Gastrocnemius medialis (tissue), 4 donors: Measurements from ENCODE around the gene APBB1IP. TPM values are rescaled to one million over a fixed set of nuclear protein-coding genes. Genes with fewer than 3 reads are reported as not detected.
"Not testable (repeated sequence)": the region's sequence is repeated elsewhere in the genome, so short reads cannot be mapped to it uniquely, and the experiment has no call there.

ENCODE experiments used
- ATAC-seq, 2 donors: fragments of 150-250 bp; one replicate each; pipeline ENCODE4 v1.9.1; 2016
- DNase-seq, 2 donors: peaks; one replicate each; pipeline ENCODE4 v3.0.0-alpha.2; 2019
- H3K27ac ChIP-seq, 4 donors: fragments of 200-600 bp; sonication (generic); 1 replicate in 1 of 4; 2 replicates in 3 of 4; pipeline ENCODE4 v1.5.1; 2016 to 2018; ENCODE audit warnings: mild to moderate bottlenecking in 2 of 4, moderate library complexity in 1 of 4
- H3K27me3 ChIP-seq, 3 donors: fragments of 200-600 bp; sonication (generic) in 2 of 3; 1 replicate in 1 of 3; 2 replicates in 2 of 3; pipeline versions ENCODE4 v1.5.1 to v1.6.0; 2016 to 2019; ENCODE audit warnings: mild to moderate bottlenecking in 1 of 3, moderate library complexity in 1 of 3
- H3K36me3 ChIP-seq, 2 donors: fragments of 200-600 bp; sonication (generic) in 1 of 2; one replicate each; pipeline ENCODE4 v1.5.1; 2017 to 2018
- H3K4me1 ChIP-seq, 2 donors: fragments of 200-600 bp; sonication (generic) in 1 of 2; one replicate each; pipeline ENCODE4 v1.5.1; 2016 to 2017; ENCODE audit warnings: mild to moderate bottlenecking in 2 of 2
- H3K4me3 ChIP-seq, 4 donors: fragments of 200-600 bp; sonication (generic) in 3 of 4; 1 replicate in 1 of 4; 2 replicates in 3 of 4; pipeline ENCODE4 v1.5.1; 2016 to 2019; ENCODE audit warnings: mild to moderate bottlenecking in 2 of 4
- H3K9me3 ChIP-seq, 3 donors: fragments of 200-600 bp; sonication (generic) in 2 of 3; 1 replicate in 1 of 3; 2 replicates in 2 of 3; pipeline ENCODE4 v1.5.1; 2016 to 2019
- CTCF ChIP-seq, 5 experiments: fragments of 450-650 bp in 3 of 5; fragments of 200-600 bp in 2 of 5; sonication (generic) in 2 of 5; IDR thresholded peaks in 4 of 5; conservative IDR thresholded peaks in 1 of 5; 1 replicate in 4 of 5; 2 replicates in 1 of 5; pipeline ENCODE4 v1.5.1; 2016 to 2019; ENCODE audit warnings: antibody characterized with exemption in 5 of 5, mild to moderate bottlenecking in 3 of 5, moderate library complexity in 3 of 5
- POLR2A ChIP-seq, 2 donors: fragments of 450-650 bp; IDR thresholded peaks; one replicate each; pipeline ENCODE4 v1.6.1; 2017; ENCODE audit warnings: antibody characterized with exemption in 2 of 2, mild to moderate bottlenecking in 2 of 2, moderate library complexity in 2 of 2
- in situ Hi-C, 4 donors: fragments of 200-750 bp; cut with MboI; loops; one replicate each; pipeline versions ENCODE4 v1.15.0 to v1.8.0; 2017; ENCODE audit warnings: low sequenced_read_pairs in 4 of 4
- intact Hi-C: fragments of 100-400 bp; cut with DNase I; formaldehyde crosslinking; loops from one replicate; pipeline ENCODE4 v1.15.1; 2023; ENCODE audit warnings: low total_unique reads
- total RNA-seq, 4 donors: library from RNA; depleted of rRNA; stranded (reverse); fragments of >200 nt; gene quantifications; one replicate each; pipeline versions ENCODE4 v1.1.0 to v1.2.3, GENCODE V29; 2016

APBB1IP gene
- 1 to 10 TPM in 2 of 4 donors, under 1 TPM in 2; 0.83 to 2.0 (median 1.2) TPM for total RNA-seq

GRCh38 chr10:26437637-26438461, at the start of gene APBB1IP:
APBB1IP (plus strand) TSS chr10:26438341; CDS start chr10:26492327, 53,986 bp downstream.
- no peaks in the 10 kb centered on the region for H3K4me1 ChIP-seq
- ATAC-seq, result peak; percentile 36 to 74

GRCh38 chr10:26389533-26389932, 48.6 kb upstream of the APBB1IP start:
- no peak for ATAC-seq
- Histone ChIP-seq H3K4me1 (no peaks in the 10 kb centered on the region), H3K4me3 (no peak overlapping the region), H3K36me3 (no peaks in the 10 kb centered on the region), H3K27ac (no peak overlapping the region), H3K9me3 (no peaks in the 10 kb centered on the region), H3K27me3 (peaks cover 0 to 4% (median 0%) of the 10 kb centered on the region in 3 donors)
- no peak for DNase-seq
- intact Hi-C loops, result no loop called here
- no peak for TF ChIP-seq POLR2A (IDR thresholded peaks at IDR 0.05)
- TF ChIP-seq CTCF (IDR thresholded peaks at IDR 0.05 in 4 of 5, conservative IDR thresholded peaks at IDR 0.05 in 1 of 5), result no peak
- in situ Hi-C loops, result no loop called here

More at GRCh38 chr10:26437637-26438461, at the start of gene APBB1IP:
- DNase-seq, result peak; percentile 36 to 68
- Histone ChIP-seq H3K9me3 (no peaks in the 10 kb centered on the region), H3K36me3 (no peaks in the 10 kb centered on the region), H3K27ac (peak within 1 kb of the TSS; percentile 2 to 55 (median 28)), H3K4me3 (peak within 1 kb of the TSS; percentile 9 to 44 (median 20)), H3K27me3 (peaks cover 0 to 10% (median 10%) of the 10 kb centered on the region in 3 donors)
- intact Hi-C loops, result no loop called here
- in situ Hi-C loops, result no loop called here
- TF ChIP-seq POLR2A (IDR thresholded peaks at IDR 0.05), result peak; percentile 18 to 19
- TF ChIP-seq CTCF (IDR thresholded peaks at IDR 0.05 in 4 of 5, conservative IDR thresholded peaks at IDR 0.05 in 1 of 5), result no peak

GRCh38 chr10:26391701-26392695, 46.1 kb upstream of the APBB1IP start:
- Histone ChIP-seq H3K4me1 (no peaks in the 10 kb centered on the region), H3K9me3 (no peaks in the 10 kb centered on the region), H3K27ac (no peak overlapping the region), H3K4me3 (no peak overlapping the region), H3K27me3 (peaks cover 0 to 4% (median 0%) of the 10 kb centered on the region in 3 donors), H3K36me3 (no peaks in the 10 kb centered on the region)
- in situ Hi-C loops, result no loop called here
- no peak for TF ChIP-seq CTCF (IDR thresholded peaks at IDR 0.05 in 4 of 5, conservative IDR thresholded peaks at IDR 0.05 in 1 of 5)
- TF ChIP-seq POLR2A (IDR thresholded peaks at IDR 0.05), result no peak
- intact Hi-C loops, result no loop called here
- DNase-seq, result no peak
- no peak for ATAC-seq

- H3K27ac ChIP-seq, H3K4me1 ChIP-seq, in situ Hi-C loops, H3K27me3 ChIP-seq, DNase-seq, H3K4me3 ChIP-seq, H3K9me3 ChIP-seq, ATAC-seq, intact Hi-C loops, H3K36me3 ChIP-seq: not testable (repeated sequence)
Measured at GRCh38 chr10:26398353-26398752, 39.8 kb upstream of the APBB1IP start.
